Peyer's patch (tissue), 4 donors: ENCODE results near the gene NHLRC4.

Experiments
- CTCF ChIP-seq, 6 experiments: fragments of 450-650 bp in 4 of 6; fragments of 200-600 bp in 2 of 6; sonication (generic) in 1 of 6; IDR thresholded peaks; one replicate each; pipeline ENCODE4 v1.5.1; 2017 to 2019; ENCODE audit warnings: antibody characterized with exemption in 6 of 6, mild to moderate bottlenecking in 3 of 6, moderate library complexity in 1 of 6
- POLR2A ChIP-seq, 2 donors: fragments of 450-650 bp; IDR thresholded peaks; one replicate each; pipeline ENCODE4 v1.5.1; 2017; ENCODE audit warnings: antibody characterized with exemption in 2 of 2, mild to moderate bottlenecking in 2 of 2, moderate library complexity in 2 of 2

GRCh38 chr16:522320-523096 lies 44.3 kb upstream of the NHLRC4 start:
- TF ChIP-seq CTCF (IDR thresholded peaks at IDR 0.05) (no peak), POLR2A (IDR thresholded peaks at IDR 0.05) (no peak)
